ENCODE results near the gene MAP2K5.

DNA sequence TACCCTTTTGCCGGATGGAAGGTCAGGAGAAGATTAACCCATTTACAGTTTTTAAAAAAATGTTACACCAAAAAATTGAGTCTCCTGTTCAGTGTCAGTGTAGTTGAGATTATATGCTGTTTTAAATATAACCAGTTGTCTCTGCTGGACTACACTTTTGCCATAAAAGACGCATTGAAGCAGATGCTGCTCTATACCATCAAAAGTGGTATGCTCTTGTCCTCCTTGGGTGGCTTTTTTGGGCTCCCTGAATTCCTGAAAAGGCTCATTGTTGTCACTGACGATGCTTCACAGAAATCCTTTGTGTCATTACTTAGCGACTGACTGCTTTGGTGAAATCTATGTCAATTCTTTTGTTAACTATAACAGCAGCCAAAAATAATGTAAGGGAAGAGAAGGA lies 148.9 kb downstream of the MAP2K5 start:
- TF ChIP-seq, protein P1, sequence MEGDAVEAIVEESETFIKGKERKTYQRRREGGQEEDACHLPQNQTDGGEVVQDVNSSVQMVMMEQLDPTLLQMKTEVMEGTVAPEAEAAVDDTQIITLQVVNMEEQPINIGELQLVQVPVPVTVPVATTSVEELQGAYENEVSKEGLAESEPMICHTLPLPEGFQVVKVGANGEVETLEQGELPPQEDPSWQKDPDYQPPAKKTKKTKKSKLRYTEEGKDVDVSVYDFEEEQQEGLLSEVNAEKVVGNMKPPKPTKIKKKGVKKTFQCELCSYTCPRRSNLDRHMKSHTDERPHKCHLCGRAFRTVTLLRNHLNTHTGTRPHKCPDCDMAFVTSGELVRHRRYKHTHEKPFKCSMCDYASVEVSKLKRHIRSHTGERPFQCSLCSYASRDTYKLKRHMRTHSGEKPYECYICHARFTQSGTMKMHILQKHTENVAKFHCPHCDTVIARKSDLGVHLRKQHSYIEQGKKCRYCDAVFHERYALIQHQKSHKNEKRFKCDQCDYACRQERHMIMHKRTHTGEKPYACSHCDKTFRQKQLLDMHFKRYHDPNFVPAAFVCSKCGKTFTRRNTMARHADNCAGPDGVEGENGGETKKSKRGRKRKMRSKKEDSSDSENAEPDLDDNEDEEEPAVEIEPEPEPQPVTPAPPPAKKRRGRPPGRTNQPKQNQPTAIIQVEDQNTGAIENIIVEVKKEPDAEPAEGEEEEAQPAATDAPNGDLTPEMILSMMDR (IDR thresholded peaks at IDR 0.05; ENCODE audit: insufficient read depth, low read depth, low read length), result no peak
- TF ChIP-seq EZH2 (IDR thresholded peaks at IDR 0.05; ENCODE audit: insufficient read depth, low read length), result no peak

Measured in astrocyte (in vitro differentiated cells and primary cell).